IMR-90 (cell line): ENCODE measurements around the gene GABRA4. TPM values are rescaled to one million over a fixed set of nuclear protein-coding genes. Genes with fewer than 3 reads are reported as not detected.

ENCODE experiments used
- ATAC-seq: fragments of 200-7000 bp; cut with Tn5 transposase; 2 replicates; pipeline ENCODE4 v1.9.1; 2020; ENCODE audit warnings: low read depth, mild to moderate bottlenecking, moderate library complexity
- BruUV-seq: library from RNA; stranded (reverse); fragments of 400-500 nt; replicated peaks from 2 replicates; lab custom pipeline; 2021; lab: Mats Ljungman, UMichigan
- CTCF ChIA-PET: fragments of 300-600 bp; formaldehyde crosslinking; extraction: SDS; loops from one replicate; lab custom pipeline; 2021; ENCODE audit warnings: antibody characterized with exemption; lab: Yijun Ruan, JAX
- POLR2A ChIA-PET: fragments of 300-600 bp; sonication (Branson Sonifier 250); formaldehyde crosslinking; loops from one replicate; lab custom pipeline; 2022; ENCODE audit warnings: antibody characterized with exemption; ENCODE audit not compliant: unreplicated experiment; lab: Charles Lee
- DNase-seq: peaks from one replicate; pipeline ENCODE4 v3.0.0; 2013
- H2AFZ ChIP-seq: replicated peaks from 2 replicates; pipeline ENCODE3; 2013; ENCODE audit warnings: low read length, mild to moderate bottlenecking; ENCODE audit not compliant: poor library complexity
- H2AK5ac ChIP-seq: 2 replicates; pipeline ENCODE4 v1.6.1; 2013; ENCODE audit warnings: low read depth, low read length, inconsistent platforms
- H2AK9ac ChIP-seq: replicated peaks from 2 replicates; pipeline ENCODE3; 2013; ENCODE audit warnings: mild to moderate bottlenecking, low read depth, low read length, moderate library complexity; ENCODE audit not compliant: poor library complexity
- H2BK120ac ChIP-seq: 2 replicates; pipeline ENCODE4 v1.6.1; 2013; ENCODE audit warnings: low read depth, low read length, inconsistent platforms
- H2BK15ac ChIP-seq: 3 replicates; pipeline ENCODE4 v1.6.1; 2013; ENCODE audit warnings: low read depth, low read length, inconsistent platforms
- H2BK20ac ChIP-seq: 2 replicates; pipeline ENCODE4 v1.6.1; 2013; ENCODE audit warnings: low read depth, mild to moderate bottlenecking, inconsistent platforms, low read length, moderate library complexity
- H2BK5ac ChIP-seq: 2 replicates; pipeline ENCODE4 v1.6.1; 2013; ENCODE audit warnings: mild to moderate bottlenecking, low read depth, low read length, inconsistent platforms; ENCODE audit not compliant: poor library complexity, severe bottlenecking
- H3K14ac ChIP-seq: replicated peaks from 2 replicates; pipeline ENCODE4 v1.6.1; 2013; ENCODE audit warnings: low read depth, low read length, inconsistent platforms
- H3K18ac ChIP-seq: 2 replicates; pipeline ENCODE4 v1.6.1; 2013; ENCODE audit warnings: low read depth, low read length, control low read depth
- H3K23ac ChIP-seq: 2 replicates; pipeline ENCODE4 v1.6.1; 2013; ENCODE audit warnings: low read depth, low read length, inconsistent platforms
- H3K27ac ChIP-seq: 2 replicates; pipeline ENCODE4 v1.5.1; 2013; ENCODE audit warnings: mild to moderate bottlenecking, control low read depth, low read length; ENCODE audit not compliant: insufficient read depth
- H3K27me3 ChIP-seq: 2 replicates; pipeline ENCODE4 v1.6.1; 2013; ENCODE audit warnings: low read length; ENCODE audit not compliant: control insufficient read depth, insufficient read depth
- H3K36me3 ChIP-seq: 2 replicates; pipeline ENCODE4 v1.6.1; 2013; ENCODE audit warnings: low read length, mixed read lengths; ENCODE audit not compliant: control insufficient read depth, insufficient read depth
- H3K4ac ChIP-seq: 2 replicates; pipeline ENCODE4 v1.6.1; 2013; ENCODE audit warnings: low read depth, low read length, inconsistent platforms
- H3K4me1 ChIP-seq: 2 replicates; pipeline ENCODE4 v1.6.1; 2013; ENCODE audit warnings: low read length, mixed read lengths; ENCODE audit not compliant: control insufficient read depth, insufficient read depth
- H3K4me2 ChIP-seq: 2 replicates; pipeline ENCODE4 v1.6.1; 2013; ENCODE audit warnings: low read depth, mild to moderate bottlenecking, control low read depth, low read length, moderate library complexity
- H3K4me3 ChIP-seq: 2 replicates; pipeline ENCODE4 v1.5.1; 2013; ENCODE audit warnings: low read depth, mild to moderate bottlenecking, control low read depth, low read length, moderate library complexity; ENCODE audit not compliant: insufficient read depth
- H3K56ac ChIP-seq: 2 replicates; pipeline ENCODE4 v1.6.1; 2013; ENCODE audit warnings: low read length, inconsistent platforms; ENCODE audit not compliant: insufficient read depth; ENCODE audit errors: extremely low read depth
- H3K79me1 ChIP-seq, 2 experiments: 2 replicates each; pipeline ENCODE4 v1.6.1; 2013; ENCODE audit warnings: low read length in 2 of 2, inconsistent platforms in 1 of 2, low read depth in 1 of 2
- H3K9ac ChIP-seq: 2 replicates; pipeline ENCODE4 v1.6.1; 2013; ENCODE audit warnings: low read depth, low read length, control low read depth
- H3K9me1 ChIP-seq: 2 replicates; pipeline ENCODE4 v1.6.1; 2013; ENCODE audit warnings: low read length, inconsistent platforms; ENCODE audit not compliant: insufficient read depth
- H3K9me3 ChIP-seq: 2 replicates; pipeline ENCODE4 v1.6.1; 2013; ENCODE audit warnings: low read length; ENCODE audit not compliant: control insufficient read depth, insufficient read depth
- H4K20me1 ChIP-seq: 2 replicates; pipeline ENCODE4 v1.6.1; 2013; ENCODE audit warnings: low read length, inconsistent platforms; ENCODE audit not compliant: insufficient read depth
- H4K5ac ChIP-seq: 2 replicates; pipeline ENCODE4 v1.6.1; 2013; ENCODE audit warnings: mild to moderate bottlenecking, low read depth, low read length, control low read depth
- H4K8ac ChIP-seq, 2 experiments: 2 replicates each; pipeline ENCODE4 v1.6.1; 2013; ENCODE audit warnings: low read depth in 2 of 2, low read length in 2 of 2, control low read depth in 1 of 2, inconsistent platforms in 1 of 2
- H4K91ac ChIP-seq: 2 replicates; pipeline ENCODE4 v1.6.1; 2013; ENCODE audit warnings: low read depth, low read length, inconsistent platforms; ENCODE audit not compliant: insufficient read depth
- BHLHE40 ChIP-seq: fragments of 150-350 bp; IDR thresholded peaks from 2 replicates; pipeline ENCODE4 v1.6.1; 2016; ENCODE audit warnings: mild to moderate bottlenecking, low read depth, low read length
- CHD1 ChIP-seq: IDR thresholded peaks from 2 replicates; pipeline ENCODE4 v1.6.1; 2012; ENCODE audit warnings: low read depth, low read length, improper control_type of control experiment
- FOS ChIP-seq: fragments of 150-350 bp; IDR thresholded peaks from 2 replicates; pipeline ENCODE4 v1.6.1; 2016; ENCODE audit warnings: low read depth, low read length
- MXI1 ChIP-seq: IDR thresholded peaks from 2 replicates; pipeline ENCODE4 v1.6.1; 2012; ENCODE audit warnings: low read depth, mild to moderate bottlenecking, low read length, moderate library complexity, borderline replicate concordance
- RAD21 ChIP-seq: IDR thresholded peaks from 2 replicates; pipeline ENCODE4 v1.6.1; 2012; ENCODE audit warnings: low read length, improper control_type of control experiment
- RCOR1 ChIP-seq: IDR thresholded peaks from 2 replicates; pipeline ENCODE4 v1.6.1; 2012; ENCODE audit warnings: mild to moderate bottlenecking, low read length, improper control_type of control experiment; ENCODE audit not compliant: insufficient replicate concordance
- SMC3 ChIP-seq: fragments of 150-350 bp; IDR thresholded peaks from 2 replicates; pipeline ENCODE4 v1.6.1; 2016; ENCODE audit warnings: low read depth, mild to moderate bottlenecking, antibody characterized with exemption, low read length, moderate library complexity
- WGBS, 2 experiments: methylation state at CpG; one replicate each; pipeline versions ENCODE4 v1.1.5 to v1.1.7; 2013; ENCODE audit warnings: missing lambda C conversion rate in 2 of 2; ENCODE audit not compliant: insufficient read length in 1 of 2; ENCODE audit errors: extremely low coverage in 2 of 2; 5-methylcytosine and 5-hydroxymethylcytosine counted together
- dilution Hi-C: fragments of 300-500 bp; cut with HindIII; formaldehyde crosslinking; loops from one replicate; pipeline ENCODE4 v1.14.3; 2018; ENCODE audit warnings: low sequenced_read_pairs; ENCODE audit not compliant: unreplicated experiment
- in situ Hi-C: fragments of 300-500 bp; cut with MboI; formaldehyde crosslinking; loops from 3 replicates; pipeline ENCODE4 v1.14.3; 2019; ENCODE audit warnings: low sequenced_read_pairs, inconsistent platforms, mixed read lengths
- intact Hi-C: fragments of 100-400 bp; cut with micrococcal nuclease; formaldehyde crosslinking; loops from 2 replicates; pipeline ENCODE4 v1.10.0; 2022
- polyA plus RNA-seq, 3 experiments: library from polyadenylated mRNA; depleted of rRNA; stranded (reverse); fragments of >200 nt; gene quantifications; 2 replicates each; pipeline ENCODE4 v1.2.3, GENCODE V29; 2012; ENCODE audit warnings: low replicate concordance in 1 of 3
- total RNA-seq: library from RNA; depleted of rRNA; stranded (reverse); fragments of >200 nt; gene quantifications from 2 replicates; pipeline ENCODE4 v1.2.3, GENCODE V29; 2012

GABRA4 gene
- total and polyA plus RNA-seq, 2 of the 4 experiments (the other 2 are of a cell fraction), result 1.1 to 1.8 TPM

DNA sequence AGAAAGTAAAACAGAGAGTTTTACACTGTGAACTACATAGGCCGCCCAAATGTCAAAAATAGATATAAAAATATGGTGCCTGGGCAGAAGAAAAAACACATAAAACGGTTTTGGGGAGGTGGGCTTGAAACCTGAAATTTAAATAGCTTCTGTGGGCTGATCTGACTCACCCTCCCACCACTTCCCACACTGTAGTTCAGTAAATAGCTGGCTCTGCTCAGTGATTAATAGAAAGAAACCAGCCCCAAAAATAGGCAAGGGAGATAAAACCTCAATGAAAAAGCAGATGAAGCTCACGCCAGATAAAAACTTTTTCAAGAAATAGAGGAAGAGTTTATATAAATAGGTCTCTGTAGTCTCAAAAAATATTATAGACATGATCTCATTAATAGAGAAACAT, 71.2 kb downstream of the GABRA4 start:
- Histone ChIP-seq H3K4ac (no peak overlapping the region), H2AK5ac (no peak overlapping the region), H3K23ac (no peak overlapping the region), H3K27me3 (no peaks in the 10 kb centered on the region), H4K8ac (no peak overlapping the region), H2BK5ac (no peak overlapping the region), H3K36me3 (no peaks in the 10 kb centered on the region), H3K9me3 (no peaks in the 10 kb centered on the region), H4K5ac (no peak overlapping the region), H2BK120ac (peak overlapping the region; percentile 6; the same call in 1 of the 2 replicates), H3K9ac (no peak overlapping the region), H2BK20ac (no peak overlapping the region), H2AK9ac (no peak overlapping the region), H3K4me1 (no peaks in the 10 kb centered on the region; the same call in 1 of the 2 replicates), H4K20me1 (no peaks in the 10 kb centered on the region), H2BK15ac (no peak overlapping the region), H3K14ac (no peak overlapping the region), H3K27ac (no peak overlapping the region), H3K56ac (no peak overlapping the region), H3K4me3 (no peak overlapping the region), H4K91ac (no peak overlapping the region), H2AFZ (no peak overlapping the region), H3K79me1 (no peaks in the 10 kb centered on the region), H3K18ac (no peak overlapping the region), H3K4me2 (no peak overlapping the region), H3K9me1 (0 out of 2 replicates have a peak, but pooled peaks cover 2% of the 10 kb centered on the region)
- in situ Hi-C loops, result no loop called here
- WGBS, 2 experiments, result no CpG with 5 or more reads among the region's 3 CpGs
- intact Hi-C loops, result no loop called here
- DNase-seq (peak; percentile 3), ATAC-seq (no peak)
- BruUV-seq, result no TSS peak
- POLR2A ChIA-PET, result no interaction called here
- CTCF ChIA-PET, result interaction anchor here (1.2 to 1.7 kb wide), 3 partner anchors 9 to 78 kb away, joined by 3 to 5 read pairs (median 3); no protein-coding TSS in a partner anchor
- TF ChIP-seq FOS, result no peak
- TF ChIP-seq MXI1, result no peak
- no peak for TF ChIP-seq RCOR1
- no peak for TF ChIP-seq BHLHE40
- no peak for TF ChIP-seq SMC3
- no peak for TF ChIP-seq RAD21
- no peak for TF ChIP-seq CHD1
- dilution Hi-C loops, result no loop called here
